GM10266 (cell line): ENCODE measurements around the gene SDHA.
"Not testable (repeated sequence)": the region's sequence is repeated elsewhere in the genome, so short reads cannot be mapped to it uniquely, and the experiment has no call there.

ENCODE experiments used
- DNase-seq: peaks from one replicate; pipeline ENCODE4 v3.0.0; 2012; ENCODE audit errors: extremely low spot score
- TF ChIP-seq, protein P1 (sequence below): IDR thresholded peaks from 2 replicates; pipeline ENCODE4 v1.5.1; 2012; ENCODE audit warnings: mild to moderate bottlenecking, low read depth; ENCODE audit not compliant: control insufficient read depth, insufficient read depth; ENCODE audit errors: missing control alignments

SDHA gene

DNA sequence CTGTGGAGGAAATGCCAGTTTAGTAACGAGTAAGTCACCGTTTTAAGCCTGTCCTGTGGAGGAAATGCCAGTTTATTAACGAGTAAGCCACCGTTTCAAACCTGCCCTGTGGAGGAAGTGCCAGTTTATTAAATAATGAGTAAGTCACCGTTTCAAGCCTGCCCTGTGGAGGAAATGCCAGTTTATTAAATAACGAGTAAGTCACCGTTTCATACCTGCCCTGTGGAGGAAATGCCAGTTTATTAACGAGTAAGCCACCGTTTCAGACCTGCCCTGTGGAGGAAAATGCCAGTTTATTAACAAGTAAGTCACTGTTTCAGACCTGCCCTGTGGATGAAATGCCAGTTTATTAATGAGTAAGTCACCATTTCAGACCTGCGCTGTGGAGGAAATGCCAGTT is 34.4 kb downstream of the SDHA start:
- DNase-seq, result no peak
- TF ChIP-seq, protein P1, sequence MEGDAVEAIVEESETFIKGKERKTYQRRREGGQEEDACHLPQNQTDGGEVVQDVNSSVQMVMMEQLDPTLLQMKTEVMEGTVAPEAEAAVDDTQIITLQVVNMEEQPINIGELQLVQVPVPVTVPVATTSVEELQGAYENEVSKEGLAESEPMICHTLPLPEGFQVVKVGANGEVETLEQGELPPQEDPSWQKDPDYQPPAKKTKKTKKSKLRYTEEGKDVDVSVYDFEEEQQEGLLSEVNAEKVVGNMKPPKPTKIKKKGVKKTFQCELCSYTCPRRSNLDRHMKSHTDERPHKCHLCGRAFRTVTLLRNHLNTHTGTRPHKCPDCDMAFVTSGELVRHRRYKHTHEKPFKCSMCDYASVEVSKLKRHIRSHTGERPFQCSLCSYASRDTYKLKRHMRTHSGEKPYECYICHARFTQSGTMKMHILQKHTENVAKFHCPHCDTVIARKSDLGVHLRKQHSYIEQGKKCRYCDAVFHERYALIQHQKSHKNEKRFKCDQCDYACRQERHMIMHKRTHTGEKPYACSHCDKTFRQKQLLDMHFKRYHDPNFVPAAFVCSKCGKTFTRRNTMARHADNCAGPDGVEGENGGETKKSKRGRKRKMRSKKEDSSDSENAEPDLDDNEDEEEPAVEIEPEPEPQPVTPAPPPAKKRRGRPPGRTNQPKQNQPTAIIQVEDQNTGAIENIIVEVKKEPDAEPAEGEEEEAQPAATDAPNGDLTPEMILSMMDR, result no peak

DNA sequence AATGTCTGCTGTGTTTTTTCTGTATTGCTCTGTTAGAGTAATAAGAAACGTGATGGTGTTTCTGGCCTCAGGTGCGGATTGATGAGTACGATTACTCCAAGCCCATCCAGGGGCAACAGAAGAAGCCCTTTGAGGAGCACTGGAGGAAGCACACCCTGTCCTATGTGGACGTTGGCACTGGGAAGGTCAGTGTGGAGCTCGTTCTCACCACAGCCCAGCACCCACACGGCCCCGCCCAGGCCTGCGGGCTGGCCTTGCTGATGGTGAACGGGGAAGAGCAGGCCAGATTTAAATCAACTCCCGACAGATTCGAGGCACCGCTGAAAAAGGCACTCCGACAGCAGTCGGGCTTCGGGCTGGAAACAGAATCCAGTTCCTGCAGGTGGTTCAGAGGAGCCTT is 36.2 kb downstream of the SDHA start:
- DNase-seq, result not testable (repeated sequence)

DNA sequence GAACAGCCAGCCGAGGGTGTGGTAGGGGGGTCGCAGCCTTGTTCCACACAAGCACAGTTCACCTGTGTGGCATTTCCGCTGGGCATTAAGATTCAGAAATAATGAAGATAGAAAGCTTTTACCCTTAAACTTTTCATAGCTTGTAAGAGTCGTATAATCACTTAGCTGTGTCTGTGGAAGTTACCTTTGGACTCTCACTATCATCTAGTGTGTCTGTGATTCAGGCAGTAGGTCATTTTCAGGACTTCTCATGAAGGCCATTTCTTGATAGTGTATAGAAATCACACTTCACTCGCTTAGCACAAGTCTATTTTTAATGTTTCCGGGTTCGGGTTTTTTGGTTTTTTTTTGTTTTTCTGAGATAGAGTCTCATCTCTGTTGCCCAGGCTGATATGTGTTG is 37.0 kb downstream of the SDHA start:
- DNase-seq, result not testable (repeated sequence)

DNA sequence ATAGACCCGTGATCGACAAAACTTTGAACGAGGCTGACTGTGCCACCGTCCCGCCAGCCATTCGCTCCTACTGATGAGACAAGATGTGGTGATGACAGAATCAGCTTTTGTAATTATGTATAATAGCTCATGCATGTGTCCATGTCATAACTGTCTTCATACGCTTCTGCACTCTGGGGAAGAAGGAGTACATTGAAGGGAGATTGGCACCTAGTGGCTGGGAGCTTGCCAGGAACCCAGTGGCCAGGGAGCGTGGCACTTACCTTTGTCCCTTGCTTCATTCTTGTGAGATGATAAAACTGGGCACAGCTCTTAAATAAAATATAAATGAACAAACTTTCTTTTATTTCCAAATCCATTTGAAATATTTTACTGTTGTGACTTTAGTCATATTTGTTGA is 38.2 kb downstream of the SDHA start:
- DNase-seq, result not testable (repeated sequence)

DNA sequence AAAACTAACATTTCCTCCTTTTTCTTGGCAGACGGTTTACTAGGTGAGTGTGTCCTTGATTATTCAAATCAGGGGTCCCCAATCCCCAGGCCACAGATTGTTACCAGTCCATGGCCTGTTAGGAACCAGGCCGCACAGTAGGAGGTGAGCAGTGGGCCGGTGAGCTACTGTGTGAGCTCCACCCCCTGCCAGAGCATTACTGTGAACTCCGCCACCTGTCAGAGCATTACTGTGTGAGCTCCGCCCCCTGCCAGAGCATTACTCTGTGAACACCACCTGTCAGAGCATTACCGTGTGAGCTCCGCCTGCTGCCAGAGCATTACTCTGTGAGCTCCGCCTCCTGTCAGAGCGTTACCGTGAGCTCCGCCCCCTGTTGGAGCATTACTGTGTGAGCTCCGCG is 39.0 kb downstream of the SDHA start:
- TF ChIP-seq, protein P1, result no peak
- no peak for DNase-seq

DNA sequence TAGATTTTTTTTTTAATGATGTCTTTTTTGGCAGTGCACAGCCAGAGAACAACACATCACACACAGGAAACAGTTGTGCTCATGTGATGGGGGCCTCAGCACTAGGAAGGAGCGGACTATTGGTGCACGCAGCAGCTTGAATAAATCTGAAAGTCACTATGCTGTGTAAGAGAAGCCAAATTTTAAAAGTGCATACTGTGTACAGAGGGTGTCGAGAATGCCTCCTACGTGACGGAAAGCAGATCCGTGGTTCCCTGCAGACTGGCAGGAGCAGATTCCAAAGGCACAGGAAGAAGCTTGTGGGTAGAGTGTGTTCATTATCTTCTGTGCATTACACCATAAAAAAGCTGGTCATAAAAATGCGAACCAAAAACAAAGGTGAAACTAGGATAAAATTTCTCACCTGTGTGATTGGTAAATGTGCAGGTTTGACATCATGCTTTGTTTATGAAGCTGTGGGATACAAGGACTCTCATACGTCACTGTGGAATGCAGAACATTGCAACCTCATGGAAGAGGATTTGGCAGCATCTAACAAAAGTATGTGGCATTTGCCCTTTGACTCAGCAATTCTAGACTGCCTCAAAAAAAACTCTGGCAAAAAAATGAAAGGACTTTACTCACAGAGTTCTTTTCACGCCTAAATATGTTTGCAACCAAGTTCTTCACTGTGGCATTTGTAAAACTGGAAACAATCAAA is 45.3 kb downstream of the SDHA start:
- DNase-seq, result not testable (repeated sequence)

DNA sequence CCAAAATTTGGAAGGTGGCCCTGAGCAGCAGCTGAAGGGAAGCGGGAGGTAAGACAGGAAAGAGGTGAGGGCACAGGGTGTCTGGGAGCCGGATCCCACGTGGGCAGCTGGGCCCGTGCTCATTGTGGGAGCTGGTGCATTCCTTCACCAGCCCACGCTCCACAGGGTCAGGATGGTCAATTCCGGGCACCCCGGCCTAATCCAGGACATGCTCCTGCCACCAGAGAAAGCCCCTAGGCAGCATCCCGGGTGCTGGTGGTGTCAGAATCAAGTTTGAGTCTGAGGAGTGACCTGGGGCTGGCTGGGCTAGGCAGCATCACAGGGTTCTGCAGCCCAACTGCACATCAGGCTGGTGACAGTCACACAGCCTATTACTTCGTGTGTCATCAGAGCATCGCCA is 46.2 kb downstream of the SDHA start:
- no peak for DNase-seq
- TF ChIP-seq, protein P1, result no peak

DNA sequence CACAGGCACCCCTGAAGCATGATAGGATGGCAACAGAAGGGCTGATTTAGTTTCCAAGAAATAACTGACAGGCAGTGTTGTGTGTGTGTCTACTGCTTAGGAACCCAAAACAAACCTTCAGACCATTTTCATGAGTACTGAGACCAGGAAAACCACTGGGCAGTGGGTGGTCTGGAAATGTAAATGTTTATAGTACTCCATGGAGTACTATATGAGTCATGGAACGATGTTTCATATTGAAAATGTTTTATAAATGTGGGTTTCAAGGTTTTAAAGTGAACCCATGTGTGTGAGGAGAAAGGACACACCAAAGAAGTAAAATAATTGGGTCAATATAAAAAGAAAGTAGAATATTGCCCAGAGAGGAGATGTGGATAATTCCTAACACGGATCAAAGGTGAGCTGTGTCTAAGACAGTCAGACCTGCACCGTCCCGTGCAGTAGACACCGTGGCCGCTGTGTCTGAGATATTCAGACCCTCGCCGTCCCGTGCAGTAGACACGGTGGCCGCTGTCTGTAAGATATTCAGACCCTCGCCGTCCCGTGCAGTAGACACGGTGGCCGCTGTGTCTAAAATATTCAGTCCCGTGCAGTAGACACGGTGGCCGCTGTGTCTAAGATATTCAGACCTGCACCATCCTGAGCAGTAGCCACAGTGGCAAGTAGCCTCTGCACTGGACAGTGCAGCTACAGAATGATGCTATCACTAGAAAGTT is 48.3 kb downstream of the SDHA start:
- not testable (repeated sequence) for DNase-seq

DNA sequence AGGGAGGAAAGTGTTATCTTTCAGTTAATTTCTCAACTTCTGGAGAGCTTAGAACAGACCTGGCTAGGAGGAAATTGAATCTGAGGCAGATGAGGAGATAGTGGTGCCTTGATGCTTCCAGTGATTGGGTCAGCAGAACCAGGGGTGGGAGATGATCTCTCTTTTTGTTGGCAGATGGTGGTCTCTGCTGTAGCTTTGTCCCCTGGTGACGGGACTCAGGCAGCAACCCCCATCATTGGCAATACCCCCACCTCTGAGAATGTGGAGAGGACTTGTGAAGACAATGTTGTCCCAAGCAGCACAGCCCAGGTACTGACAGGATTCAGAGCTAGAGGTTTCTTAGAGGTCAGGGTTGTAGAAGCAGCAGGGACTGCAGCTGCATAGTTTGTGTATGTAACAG is 49.6 kb downstream of the SDHA start:
- no peak for DNase-seq
- TF ChIP-seq, protein P1, result no peak

DNA sequence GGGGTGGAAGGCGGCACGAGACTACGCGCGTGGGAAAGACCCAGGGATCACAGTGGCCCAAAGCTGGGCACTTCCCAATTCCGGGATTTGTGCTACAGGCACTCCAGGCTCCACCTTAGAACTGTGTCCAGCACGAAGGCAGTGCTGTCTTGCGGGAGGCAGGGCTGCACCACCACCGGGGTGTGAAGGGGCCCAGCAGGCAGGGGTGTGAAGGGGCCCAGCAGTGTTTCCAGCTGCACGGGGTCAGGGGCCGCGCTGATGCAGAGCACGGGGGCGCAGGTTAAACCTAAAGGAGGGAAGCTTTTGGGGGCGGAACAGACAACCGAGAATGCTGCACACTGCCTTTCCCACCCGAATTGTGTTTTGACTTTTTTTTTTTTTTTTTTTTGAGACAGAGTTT is 52.2 kb downstream of the SDHA start:
- TF ChIP-seq, protein P1, result no peak

DNA sequence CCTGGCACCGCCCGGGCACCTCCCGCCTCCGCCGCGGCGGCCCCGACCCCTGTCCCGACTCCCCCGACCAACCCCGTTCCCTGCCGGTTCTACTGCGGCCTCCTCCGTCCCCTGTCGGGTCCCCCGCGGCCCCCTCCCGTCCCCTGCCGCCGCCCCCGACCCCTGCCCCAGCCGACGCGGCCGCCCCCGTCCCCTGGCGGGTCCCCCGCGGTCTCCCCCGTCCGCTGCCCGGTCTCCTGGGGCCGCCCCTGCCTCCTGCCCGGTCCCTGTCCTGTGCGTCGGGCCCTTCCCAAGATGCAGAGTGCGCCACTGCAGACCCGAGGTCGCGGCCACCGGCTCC is 53.7 kb downstream of the SDHA start:
- DNase-seq, result not testable (repeated sequence)

More for the DNA sequence above, 52.2 kb downstream of the SDHA start:
- DNase-seq, result no peak

DNA sequence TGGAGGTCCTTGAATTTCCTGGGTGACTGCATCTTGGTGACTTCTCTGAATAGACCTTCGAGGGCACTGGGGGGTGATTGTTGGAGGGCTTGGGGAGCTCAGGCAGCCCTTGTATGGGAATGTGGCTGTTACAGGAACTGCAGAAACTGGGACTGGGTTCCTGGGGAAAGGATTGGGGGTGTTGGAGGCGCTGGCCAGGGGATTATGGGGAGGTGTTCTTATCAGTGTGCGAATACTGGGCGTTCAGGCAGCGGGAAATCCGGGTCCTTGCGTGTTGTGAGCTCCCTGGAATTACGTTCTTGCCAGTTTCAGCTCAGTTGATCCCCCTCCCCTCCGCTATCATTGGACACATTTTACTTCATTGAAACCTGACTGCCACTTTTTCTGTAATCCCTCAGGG is 55.0 kb downstream of the SDHA start:
- not testable (repeated sequence) for DNase-seq

DNA sequence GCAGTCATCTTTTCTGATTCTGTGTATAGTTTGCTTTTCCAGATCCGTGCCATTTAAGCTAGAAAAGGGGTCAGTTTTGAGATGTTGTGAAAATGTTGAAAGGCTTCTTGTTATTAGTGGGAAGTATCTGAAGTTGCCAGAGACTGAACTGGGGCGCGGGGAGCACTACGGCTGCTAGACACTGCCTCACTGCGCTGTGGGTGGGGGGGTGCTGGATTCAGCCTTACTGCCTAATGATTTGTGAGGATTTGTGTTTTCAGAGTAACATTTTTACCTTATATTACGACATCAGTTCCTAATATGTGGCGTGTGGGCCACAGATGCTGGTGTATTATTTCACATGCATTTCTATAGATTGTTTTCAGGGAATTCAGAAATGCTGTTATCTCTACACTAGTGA is 55.4 kb downstream of the SDHA start:
- DNase-seq, result not testable (repeated sequence)

DNA sequence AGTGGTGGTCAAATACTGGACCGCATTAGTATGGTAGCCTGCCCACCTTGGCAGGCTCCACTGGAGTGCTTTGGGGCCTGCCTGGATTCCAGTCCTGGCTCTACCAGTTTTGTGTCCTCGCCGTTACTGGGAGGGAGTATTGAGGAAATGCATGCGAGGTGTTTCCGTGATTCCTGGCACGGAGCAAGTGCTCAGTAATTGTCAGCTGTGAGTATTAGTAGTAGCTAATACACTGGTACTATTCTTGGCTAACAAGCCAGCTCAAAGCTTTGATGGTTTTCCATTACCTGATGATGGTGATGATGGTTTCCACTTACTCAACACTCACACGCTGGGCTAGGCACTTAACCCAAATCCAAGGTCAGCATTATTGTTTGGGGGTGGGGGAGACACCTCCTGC is 56.2 kb downstream of the SDHA start:
- DNase-seq, result not testable (repeated sequence)
